ENCODE measurements around the gene TNS1. TPM values are rescaled to one million over a fixed set of nuclear protein-coding genes. Genes with fewer than 3 reads are reported as not detected.

The TNS1 gene
- total RNA-seq, 3 donors from 2014 or later, result 0.50 to 1.2 (median 0.54) TPM

GRCh38 chr2:217847552-217848350 lies 155.0 kb downstream of the TNS1 start:
- no peak for ATAC-seq
- Mint-ChIP-seq H3K36me3 (ENCODE audit: insufficient read depth) (no peaks in the 10 kb centered on the region), H3K9me3 (no peaks in the 10 kb centered on the region), H3K4me1 (ENCODE audit: low read depth) (no peaks in the 10 kb centered on the region), H3K27me3 (ENCODE audit: low read depth) (peaks cover 5% of the 10 kb centered on the region), H3K4me3 (no peak overlapping the region)
- DNase-seq, result no peak

GRCh38 chr2:217847115-217847514 lies 155.7 kb downstream of the TNS1 start:
- Mint-ChIP-seq H3K27me3 (ENCODE audit: low read depth) (peaks cover 5% of the 10 kb centered on the region), H3K4me3 (no peak overlapping the region), H3K36me3 (ENCODE audit: insufficient read depth) (no peaks in the 10 kb centered on the region), H3K9me3 (no peaks in the 10 kb centered on the region), H3K4me1 (ENCODE audit: low read depth) (no peaks in the 10 kb centered on the region)
- ATAC-seq, result no peak
- DNase-seq, result no peak

GRCh38 chr2:217846321-217846743 lies 156.5 kb downstream of the TNS1 start:
- Mint-ChIP-seq H3K4me1 (ENCODE audit: low read depth) (no peaks in the 10 kb centered on the region), H3K27me3 (ENCODE audit: low read depth) (peaks cover 5% of the 10 kb centered on the region), H3K4me3 (no peak overlapping the region), H3K9me3 (no peaks in the 10 kb centered on the region), H3K36me3 (ENCODE audit: insufficient read depth) (no peaks in the 10 kb centered on the region)
- DNase-seq (no peak), ATAC-seq (no peak)

- DNase-seq (no peak), ATAC-seq (no peak)
- Mint-ChIP-seq H3K27me3 (ENCODE audit: low read depth) (peaks cover 5% of the 10 kb centered on the region), H3K9me3 (no peaks in the 10 kb centered on the region), H3K36me3 (ENCODE audit: insufficient read depth) (no peaks in the 10 kb centered on the region), H3K4me1 (ENCODE audit: low read depth) (no peaks in the 10 kb centered on the region), H3K4me3 (no peak overlapping the region)
These were observed 157.5 kb downstream of the TNS1 start for GRCh38 chr2:217845301-217845700.

- DNase-seq (no peak), ATAC-seq (no peak)
- H3K36me3 Mint-ChIP-seq (ENCODE audit: insufficient read depth), result no peaks in the 10 kb centered on the region
- H3K9me3 Mint-ChIP-seq, result no peaks in the 10 kb centered on the region
- no peak overlapping the region for H3K4me3 Mint-ChIP-seq
- H3K4me1 Mint-ChIP-seq (ENCODE audit: low read depth), result no peaks in the 10 kb centered on the region
- H3K27me3 Mint-ChIP-seq (ENCODE audit: low read depth), result peaks cover 5% of the 10 kb centered on the region
These were observed 158.1 kb downstream of the TNS1 start for GRCh38 chr2:217844696-217845095.

- Mint-ChIP-seq H3K4me1 (ENCODE audit: low read depth) (no peaks in the 10 kb centered on the region), H3K9me3 (no peaks in the 10 kb centered on the region), H3K27me3 (ENCODE audit: low read depth) (no peaks in the 10 kb centered on the region), H3K36me3 (ENCODE audit: insufficient read depth) (no peaks in the 10 kb centered on the region), H3K4me3 (no peak overlapping the region)
- no peak for ATAC-seq
- DNase-seq, result no peak
These were observed 159.5 kb downstream of the TNS1 start for GRCh38 chr2:217843324-217843723.

GRCh38 chr2:217842017-217842416 lies 160.8 kb downstream of the TNS1 start:
- no peaks in the 10 kb centered on the region for H3K27me3 Mint-ChIP-seq (ENCODE audit: low read depth)
- H3K4me1 Mint-ChIP-seq (ENCODE audit: low read depth), result no peaks in the 10 kb centered on the region
- DNase-seq (no peak), ATAC-seq (no peak)
- no peaks in the 10 kb centered on the region for H3K9me3 Mint-ChIP-seq
- no peaks in the 10 kb centered on the region for H3K36me3 Mint-ChIP-seq (ENCODE audit: insufficient read depth)
- H3K4me3 Mint-ChIP-seq, result no peak overlapping the region

GRCh38 chr2:217840522-217840921 lies 162.3 kb downstream of the TNS1 start:
- DNase-seq, result no peak
- no peak overlapping the region for H3K4me3 Mint-ChIP-seq
- no peaks in the 10 kb centered on the region for H3K4me1 Mint-ChIP-seq (ENCODE audit: low read depth)
- H3K9me3 Mint-ChIP-seq, result no peaks in the 10 kb centered on the region
- H3K36me3 Mint-ChIP-seq (ENCODE audit: insufficient read depth), result no peaks in the 10 kb centered on the region
- ATAC-seq, result no peak
- H3K27me3 Mint-ChIP-seq (ENCODE audit: low read depth), result no peaks in the 10 kb centered on the region

GRCh38 chr2:217839750-217840107 lies 163.1 kb downstream of the TNS1 start:
- Mint-ChIP-seq H3K4me1 (ENCODE audit: low read depth) (no peaks in the 10 kb centered on the region), H3K27me3 (ENCODE audit: low read depth) (no peaks in the 10 kb centered on the region), H3K9me3 (no peaks in the 10 kb centered on the region), H3K36me3 (ENCODE audit: insufficient read depth) (no peaks in the 10 kb centered on the region), H3K4me3 (no peak overlapping the region)
- no peak for DNase-seq
- ATAC-seq, result no peak

GRCh38 chr2:217839073-217839749 lies 163.6 kb downstream of the TNS1 start:
- DNase-seq (no peak), ATAC-seq (no peak)
- H3K36me3 Mint-ChIP-seq (ENCODE audit: insufficient read depth), result no peaks in the 10 kb centered on the region
- H3K4me3 Mint-ChIP-seq, result no peak overlapping the region
- H3K4me1 Mint-ChIP-seq (ENCODE audit: low read depth), result no peaks in the 10 kb centered on the region
- no peaks in the 10 kb centered on the region for H3K9me3 Mint-ChIP-seq
- H3K27me3 Mint-ChIP-seq (ENCODE audit: low read depth), result no peaks in the 10 kb centered on the region

- Mint-ChIP-seq H3K4me1 (ENCODE audit: low read depth) (no peaks in the 10 kb centered on the region), H3K9me3 (no peaks in the 10 kb centered on the region), H3K4me3 (no peak overlapping the region), H3K36me3 (ENCODE audit: insufficient read depth) (no peaks in the 10 kb centered on the region), H3K27me3 (ENCODE audit: low read depth) (no peaks in the 10 kb centered on the region)
- DNase-seq, result no peak
- no peak for ATAC-seq
These were observed 164.4 kb downstream of the TNS1 start for GRCh38 chr2:217838409-217838831.

GRCh38 chr2:217837530-217837929 lies 165.3 kb downstream of the TNS1 start:
- no peaks in the 10 kb centered on the region for H3K9me3 Mint-ChIP-seq
- no peaks in the 10 kb centered on the region for H3K36me3 Mint-ChIP-seq (ENCODE audit: insufficient read depth)
- H3K4me3 Mint-ChIP-seq, result no peak overlapping the region
- no peak for ATAC-seq
- no peaks in the 10 kb centered on the region for H3K4me1 Mint-ChIP-seq (ENCODE audit: low read depth)
- no peak for DNase-seq
- H3K27me3 Mint-ChIP-seq (ENCODE audit: low read depth), result no peaks in the 10 kb centered on the region

GRCh38 chr2:217836901-217837491 lies 165.8 kb downstream of the TNS1 start:
- DNase-seq (no peak), ATAC-seq (no peak)
- Mint-ChIP-seq H3K4me1 (ENCODE audit: low read depth) (no peaks in the 10 kb centered on the region), H3K27me3 (ENCODE audit: low read depth) (no peaks in the 10 kb centered on the region), H3K9me3 (no peaks in the 10 kb centered on the region), H3K36me3 (ENCODE audit: insufficient read depth) (no peaks in the 10 kb centered on the region), H3K4me3 (no peak overlapping the region)

- H3K9me3 Mint-ChIP-seq, result no peaks in the 10 kb centered on the region
- DNase-seq, result no peak
- no peaks in the 10 kb centered on the region for H3K36me3 Mint-ChIP-seq (ENCODE audit: insufficient read depth)
- ATAC-seq, result no peak
- H3K4me1 Mint-ChIP-seq (ENCODE audit: low read depth), result no peaks in the 10 kb centered on the region
- no peak overlapping the region for H3K4me3 Mint-ChIP-seq
- H3K27me3 Mint-ChIP-seq (ENCODE audit: low read depth), result no peaks in the 10 kb centered on the region
These were observed 166.6 kb downstream of the TNS1 start for GRCh38 chr2:217835931-217836891.

All from activated T-cell treated with anti-CD3 and anti-CD28 coated beads, Interleukin-2, amount 50 U/mL, for 4 hours (primary cell).